GM12878 (cell line): ENCODE results near the gene XPNPEP3. TPM values are rescaled to one million over a fixed set of nuclear protein-coding genes. Genes with fewer than 3 reads are reported as not detected.

Experiments used
- ATAC-seq: fragments of 200-7000 bp; cut with Tn5 transposase; 3 replicates; pipeline ENCODE4 v1.9.1; 2020; ENCODE audit warnings: mild to moderate bottlenecking, moderate library complexity
- BruUV-seq: library from RNA; stranded (reverse); fragments of 400-500 nt; replicated peaks from 2 replicates; lab custom pipeline; 2021; lab: Mats Ljungman, UMichigan
- CTCF ChIA-PET: fragments of 300-600 bp; sonication (Branson Sonifier 250); formaldehyde crosslinking; extraction: SDS; loops from one replicate; lab custom pipeline; 2021; ENCODE audit warnings: inconsistent platforms; lab: Yijun Ruan, JAX
- POLR2A ChIA-PET: fragments of 350-600 bp; formaldehyde crosslinking; extraction: SDS; loops from one replicate; lab custom pipeline; 2021; ENCODE audit warnings: inconsistent platforms; lab: Charles Lee
- RAD21 ChIA-PET: fragments of 300-600 bp; sonication (Branson Sonifier 250); formaldehyde crosslinking; loops from one replicate; lab custom pipeline; 2023; ENCODE audit warnings: antibody characterized with exemption; ENCODE audit not compliant: unreplicated experiment; lab: Charles Lee
- SMC1A ChIA-PET: fragments of 300-600 bp; sonication (Branson Sonifier 250); formaldehyde crosslinking; loops from one replicate; lab custom pipeline; 2023; ENCODE audit not compliant: unreplicated experiment, uncharacterized antibody; lab: Charles Lee
- DNase-seq: peaks from one replicate; pipeline ENCODE4 v3.0.0-alpha.2; 2011; ENCODE audit warnings: low read depth, low spot score
- FAIRE-seq: peaks from 3 replicates; lab custom pipeline; 2011; peaks lifted over from hg19 to GRCh38; lab: Jason Lieb, UNC
- H2AFZ ChIP-seq: 2 replicates; pipeline ENCODE4 v1.6.0; 2011; ENCODE audit warnings: low read depth, low read length, control low read depth; ENCODE audit not compliant: control insufficient read depth
- H3K27ac ChIP-seq: 2 replicates; pipeline ENCODE4 v1.5.1; 2011; ENCODE audit warnings: control low read depth; ENCODE audit not compliant: control insufficient read depth, insufficient read depth
- H3K27me3 ChIP-seq, 2 experiments: replicated peaks in 1 of 2; 2 replicates each; pipeline versions ENCODE4 v1.6.0 to v1.6.1; 2011; ENCODE audit warnings: low read length in 1 of 2; ENCODE audit not compliant: control insufficient read depth in 2 of 2, insufficient read depth in 2 of 2
- H3K36me3 ChIP-seq, 2 experiments: 2 replicates each; pipeline ENCODE4 v1.5.1; 2011; ENCODE audit warnings: low read length in 1 of 2; ENCODE audit not compliant: control insufficient read depth in 2 of 2, insufficient read depth in 2 of 2
- H3K4me1 ChIP-seq: 2 replicates; pipeline ENCODE4 v1.6.1; 2011; ENCODE audit warnings: mild to moderate bottlenecking, low read length, moderate library complexity, mixed read lengths; ENCODE audit not compliant: control insufficient read depth, insufficient read depth
- H3K4me2 ChIP-seq: 2 replicates; pipeline ENCODE4 v1.6.0; 2011; ENCODE audit warnings: control low read depth; ENCODE audit not compliant: control insufficient read depth, insufficient read depth
- H3K4me3 ChIP-seq: fragments of 200-600 bp; sonication (generic); 2 replicates; pipeline ENCODE4 v1.5.1; 2016
- H3K79me2 ChIP-seq: 2 replicates; pipeline ENCODE4 v1.6.0; 2011; ENCODE audit warnings: low read length; ENCODE audit not compliant: control insufficient read depth, insufficient read depth
- H3K9ac ChIP-seq: 2 replicates; pipeline ENCODE4 v1.8.0; 2011; ENCODE audit warnings: low read length, control low read depth, mixed read lengths; ENCODE audit not compliant: control insufficient read depth, insufficient read depth
- H3K9me3 ChIP-seq: replicated peaks from 3 replicates; pipeline ENCODE4 v1.5.1; 2011; ENCODE audit warnings: mild to moderate bottlenecking, low read length; ENCODE audit not compliant: control insufficient read depth, insufficient read depth
- H4K20me1 ChIP-seq: 2 replicates; pipeline ENCODE4 v1.6.0; 2011; ENCODE audit not compliant: control insufficient read depth, insufficient read depth
- BHLHE40 ChIP-seq, 2 experiments: fragments of 450-650 bp in 1 of 2; IDR thresholded peaks; 2 replicates each; pipeline ENCODE4 v1.6.1; 2011 to 2017; ENCODE audit warnings: low read depth in 2 of 2, borderline replicate concordance in 1 of 2, improper control_type of control experiment in 1 of 2, low read length in 1 of 2, mild to moderate bottlenecking in 1 of 2
- CREB1 ChIP-seq: IDR thresholded peaks from 2 replicates; pipeline ENCODE4 v1.6.1; 2012; ENCODE audit warnings: low read depth, mild to moderate bottlenecking, inconsistent platforms
- CUX1 ChIP-seq: IDR thresholded peaks from 2 replicates; pipeline ENCODE4 v1.6.1; 2012; ENCODE audit warnings: improper control_type of control experiment, low read depth, low read length; ENCODE audit not compliant: insufficient replicate concordance
- MYB ChIP-seq: fragments of 150-350 bp; IDR thresholded peaks from 2 replicates; pipeline ENCODE4 v1.6.1; 2014; ENCODE audit warnings: mild to moderate bottlenecking, low read depth, low read length, borderline replicate concordance
- USF1 ChIP-seq: IDR thresholded peaks from 2 replicates; pipeline ENCODE4 v1.6.1; 2011; ENCODE audit warnings: borderline replicate concordance, low read depth, mild to moderate bottlenecking, moderate library complexity, mixed read lengths, low read length; ENCODE audit not compliant: insufficient read depth; ENCODE audit errors: extremely low read length
- WGBS: methylation state at CpG from one replicate; pipeline ENCODE4 v1.1.6; 2016; ENCODE audit warnings: low lambda C conversion rate; ENCODE audit not compliant: insufficient replicate concordance, insufficient coverage; ENCODE audit errors: missing lambda C conversion rate; 5-methylcytosine and 5-hydroxymethylcytosine counted together
- in situ Hi-C: fragments of 300-500 bp; cut with MboI; formaldehyde crosslinking; loops from 9 replicates; pipeline ENCODE4 v1.14.3; 2018; ENCODE audit warnings: mixed read lengths
- intact Hi-C: fragments of 100-400 bp; cut with micrococcal nuclease; formaldehyde crosslinking; loops from one replicate; pipeline ENCODE4 v1.14.2; 2022; ENCODE audit not compliant: unreplicated experiment
- polyA plus RNA-seq, 11 experiments: library from polyadenylated mRNA; depleted of rRNA in 4 of 11; unstranded in 6 of 11; stranded (reverse) in 5 of 11; fragments of >200 nt; fragmentation: Nextera tagmentation in 4 of 11; fragmentation: Illumina TruSeq in 1 of 11; extraction: Ambion mirVana in 4 of 11; extraction: Trizol in 1 of 11; gene quantifications; 1 replicate in 1 of 11; 2 replicates in 10 of 11; pipeline versions ENCODE4 v1.2.1 to v1.2.3, GENCODE V29; 2011 to 2016; ENCODE audit warnings: inconsistent platforms in 2 of 11, missing spikeins in 2 of 11, low read depth in 1 of 11
- total RNA-seq, 4 experiments: library from RNA; depleted of rRNA in 3 of 4; stranded (reverse); fragments of >200 nt in 3 of 4; fragmentation: Illumina TruSeq in 1 of 4; extraction: Trizol in 1 of 4; gene quantifications; 2 replicates each; pipeline versions ENCODE4 v1.2.1 to v1.2.3, GENCODE V29; 2013 to 2021
- TF ChIP-seq, protein P1 (sequence below): fragments of 450-650 bp; IDR thresholded peaks from 2 replicates; pipeline ENCODE4 v1.6.1; 2014; ENCODE audit warnings: mild to moderate bottlenecking

Gene XPNPEP3
- total and polyA plus RNA-seq, 10 of the 15 experiments (the other 5 are each of a cell fraction or from before 2014, with no cell fraction given) = 6.7 to 19.9 (median 11.7) TPM

GRCh38 chr22:40862013-40862412 lies 5.1 kb downstream of the XPNPEP3 start, which contains the start of gene DNAJB7:
TSS of gene DNAJB7 (minus strand) at chr22:40862113. CDS start at chr22:40861994, 119 bp downstream.
- no peak within 1 kb of the TSS for H3K27ac ChIP-seq
- TF ChIP-seq CREB1 = no peak
- no peak for TF ChIP-seq USF1
- no peak for TF ChIP-seq MYB
- TF ChIP-seq, protein P1, sequence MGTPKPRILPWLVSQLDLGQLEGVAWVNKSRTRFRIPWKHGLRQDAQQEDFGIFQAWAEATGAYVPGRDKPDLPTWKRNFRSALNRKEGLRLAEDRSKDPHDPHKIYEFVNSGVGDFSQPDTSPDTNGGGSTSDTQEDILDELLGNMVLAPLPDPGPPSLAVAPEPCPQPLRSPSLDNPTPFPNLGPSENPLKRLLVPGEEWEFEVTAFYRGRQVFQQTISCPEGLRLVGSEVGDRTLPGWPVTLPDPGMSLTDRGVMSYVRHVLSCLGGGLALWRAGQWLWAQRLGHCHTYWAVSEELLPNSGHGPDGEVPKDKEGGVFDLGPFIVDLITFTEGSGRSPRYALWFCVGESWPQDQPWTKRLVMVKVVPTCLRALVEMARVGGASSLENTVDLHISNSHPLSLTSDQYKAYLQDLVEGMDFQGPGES = no peak
- TF ChIP-seq CUX1 = no peak
- no peak for TF ChIP-seq BHLHE40 (IDR thresholded peaks at IDR 0.05; ENCODE audit: borderline replicate concordance in 1 of 2, low read depth in 2 of 2, low read length in 1 of 2)
- TF ChIP-seq, all 136 proteins: peak for 0
- peaks cover 32% of the 10 kb centered on the region for H3K79me2 ChIP-seq
- ChIA-PET RAD21 (no interaction called here), SMC1A (interaction anchor here (1.0 to 1.2 kb wide), 2 partner anchors 8 to 178 kb away, joined by 3 to 6 read pairs; no protein-coding TSS in a partner anchor), CTCF (no interaction called here), POLR2A (interaction anchor here (0.5 to 1.1 kb wide), 4 partner anchors 14 to 208 kb away, joined by 3 to 4 read pairs (median 3); no protein-coding TSS in a partner anchor)
- FAIRE-seq = no peak
- no peak for ATAC-seq
- BruUV-seq = no TSS peak
- 92% methylated on average over 3 of the region's 3 CpGs for WGBS
- peaks cover 10% of the 10 kb centered on the region for H3K4me1 ChIP-seq
- no peak within 1 kb of the TSS for H2AFZ ChIP-seq
- no peaks in the 10 kb centered on the region for H3K27me3 ChIP-seq
- no peak within 1 kb of the TSS for H3K4me3 ChIP-seq
- H3K9ac ChIP-seq = no peak within 1 kb of the TSS
- no peak for DNase-seq
- H3K4me2 ChIP-seq = no peak within 1 kb of the TSS
- in situ Hi-C loops (no loop called here), intact Hi-C loops (no loop called here)
- no peaks in the 10 kb centered on the region for H4K20me1 ChIP-seq
- H3K9me3 ChIP-seq = no peaks in the 10 kb centered on the region
- no peaks in the 10 kb centered on the region for H3K36me3 ChIP-seq
